Karpas-422 (cell line): Measurements from ENCODE around the gene DESI2. TPM values are rescaled to one million over a fixed set of nuclear protein-coding genes. Genes with fewer than 3 reads are reported as not detected.

ENCODE experiments used
- DNase-seq: peaks from one replicate; pipeline ENCODE4 v3.0.0-alpha.2; 2015
- H2AFZ ChIP-seq: fragments of 200-600 bp; sonication (generic); 2 replicates; pipeline ENCODE4 v1.6.1; 2014; ENCODE audit warnings: antibody characterized with exemption, low read length, mixed read lengths
- H3K27ac ChIP-seq: fragments of 200-600 bp; sonication (generic); 2 replicates; pipeline ENCODE4 v1.5.1; 2014; ENCODE audit warnings: mild to moderate bottlenecking, low read length, moderate library complexity
- H3K27me3 ChIP-seq: fragments of 200-600 bp; sonication (generic); 2 replicates; pipeline ENCODE4 v1.6.1; 2014; ENCODE audit warnings: low read length, mixed read lengths
- H3K36me3 ChIP-seq: fragments of 200-600 bp; sonication (generic); 2 replicates; pipeline ENCODE4 v1.6.1; 2014; ENCODE audit warnings: low read length, mixed read lengths; ENCODE audit not compliant: insufficient read depth
- H3K4me1 ChIP-seq: fragments of 200-600 bp; sonication (generic); 2 replicates; pipeline ENCODE4 v1.6.1; 2014; ENCODE audit warnings: mild to moderate bottlenecking, low read length, mixed read lengths
- H3K4me2 ChIP-seq: fragments of 200-600 bp; sonication (generic); 2 replicates; pipeline ENCODE4 v1.6.1; 2014; ENCODE audit warnings: low read length, low read depth, mild to moderate bottlenecking; ENCODE audit not compliant: poor library complexity, severe bottlenecking
- H3K4me3 ChIP-seq: fragments of 200-600 bp; sonication (generic); 2 replicates; pipeline ENCODE4 v1.5.1; 2014; ENCODE audit warnings: mild to moderate bottlenecking, antibody characterized with exemption, low read length, mixed read lengths
- H3K79me2 ChIP-seq: fragments of 200-600 bp; sonication (generic); 2 replicates; pipeline ENCODE4 v1.6.1; 2014; ENCODE audit warnings: mild to moderate bottlenecking, low read length, mixed read lengths
- H3K9ac ChIP-seq: fragments of 200-600 bp; sonication (generic); 2 replicates; pipeline ENCODE4 v1.6.0; 2014; ENCODE audit warnings: low read length
- H3K9me2 ChIP-seq: fragments of 200-600 bp; sonication (generic), shearing (Covaris generic); replicated peaks from 2 replicates; pipeline ENCODE4 v1.6.0; 2014; ENCODE audit warnings: mild to moderate bottlenecking, low read length, moderate library complexity; ENCODE audit not compliant: insufficient read depth
- H3K9me3 ChIP-seq: fragments of 300-700, 200-600 bp; sonication (generic); 2 replicates; pipeline ENCODE4 v1.6.1; 2014; ENCODE audit warnings: low read length, mixed read lengths
- H4K20me1 ChIP-seq: fragments of 200-600 bp; sonication (generic); 2 replicates; pipeline ENCODE4 v1.6.1; 2014; ENCODE audit warnings: mild to moderate bottlenecking, antibody characterized with exemption, low read length, low read depth; ENCODE audit not compliant: insufficient read depth
- total RNA-seq: library from RNA; depleted of rRNA; stranded (reverse); fragments of >200 nt; shearing (Covaris generic); gene quantifications from 2 replicates; pipeline ENCODE4 v1.2.3, GENCODE V29; 2014; ENCODE audit warnings: low replicate concordance

Gene DESI2
- total RNA-seq, 1 experiment from 2014 or later, result 62.6 TPM

DNA sequence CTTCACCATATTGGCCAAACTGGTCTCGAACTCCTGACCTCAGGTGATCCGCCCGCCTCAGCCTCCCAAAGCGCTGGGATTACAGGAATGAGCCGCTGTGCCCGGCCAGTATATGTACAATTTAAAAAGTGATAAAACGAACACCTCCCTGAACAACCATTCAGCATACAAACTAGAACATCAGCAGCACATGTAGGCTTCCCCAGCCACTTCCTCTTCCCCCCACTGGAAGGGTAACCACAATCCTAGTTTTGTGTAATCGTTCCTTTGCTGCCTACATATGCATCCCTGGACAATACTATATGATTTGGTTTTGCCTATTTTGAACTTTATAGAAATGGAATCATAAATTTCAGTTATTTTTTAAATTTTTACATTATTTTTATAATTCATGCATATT lies 60.4 kb downstream of the DESI2 start:
- no peaks in the 10 kb centered on the region for H3K27me3 ChIP-seq
- no peak overlapping the region for H3K27ac ChIP-seq
- H3K36me3 ChIP-seq, result no peaks in the 10 kb centered on the region
- no peak overlapping the region for H3K4me3 ChIP-seq
- no peak overlapping the region for H3K9ac ChIP-seq
- DNase-seq, result no peak
- no peaks in the 10 kb centered on the region for H3K79me2 ChIP-seq
- H4K20me1 ChIP-seq, result no peaks in the 10 kb centered on the region
- H2AFZ ChIP-seq, result no peak overlapping the region
- H3K9me3 ChIP-seq, result no peaks in the 10 kb centered on the region
- no peak overlapping the region for H3K4me2 ChIP-seq
- H3K9me2 ChIP-seq, result no peaks in the 10 kb centered on the region
- H3K4me1 ChIP-seq, result peaks cover 13% of the 10 kb centered on the region

DNA sequence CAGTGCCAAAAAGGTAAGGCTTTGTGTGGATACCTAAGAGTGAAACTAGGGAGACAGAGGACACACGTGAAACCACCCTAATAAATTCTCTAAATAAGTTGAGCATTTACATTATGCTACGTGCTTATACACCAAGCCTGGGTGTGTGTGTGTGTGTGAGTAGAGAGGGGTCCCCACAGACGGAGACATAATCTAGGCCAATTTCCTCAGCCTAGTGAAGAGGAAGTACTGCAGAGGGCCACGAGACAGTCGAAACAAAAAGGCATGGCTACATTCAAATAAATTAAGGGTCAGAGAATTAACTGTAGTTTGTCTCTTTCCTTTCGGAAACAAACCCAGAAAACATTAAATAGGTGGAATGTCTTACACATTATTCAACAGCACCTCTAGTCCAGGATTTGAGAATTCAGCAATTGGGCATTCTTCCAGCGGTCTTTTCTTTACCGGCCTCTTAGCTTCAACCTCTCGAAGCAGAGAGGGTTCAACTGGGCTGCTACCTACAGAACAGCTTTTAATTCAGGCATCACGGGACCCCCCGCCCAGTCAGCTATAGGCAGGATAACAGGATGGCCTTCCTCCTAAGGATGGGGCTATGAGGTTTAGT lies 75.0 kb downstream of the DESI2 start:
- Histone ChIP-seq H3K79me2 (no peaks in the 10 kb centered on the region), H3K4me1 (peaks cover 12% of the 10 kb centered on the region), H4K20me1 (no peaks in the 10 kb centered on the region), H3K4me3 (no peak overlapping the region), H3K9me3 (no peaks in the 10 kb centered on the region), H2AFZ (peak overlapping the region; percentile 5; the same call in 1 of the 2 replicates), H3K9ac (no peak overlapping the region), H3K27me3 (no peaks in the 10 kb centered on the region), H3K27ac (no peak overlapping the region), H3K4me2 (no peak overlapping the region), H3K36me3 (no peaks in the 10 kb centered on the region), H3K9me2 (no peaks in the 10 kb centered on the region)
- DNase-seq, result no peak

DNA sequence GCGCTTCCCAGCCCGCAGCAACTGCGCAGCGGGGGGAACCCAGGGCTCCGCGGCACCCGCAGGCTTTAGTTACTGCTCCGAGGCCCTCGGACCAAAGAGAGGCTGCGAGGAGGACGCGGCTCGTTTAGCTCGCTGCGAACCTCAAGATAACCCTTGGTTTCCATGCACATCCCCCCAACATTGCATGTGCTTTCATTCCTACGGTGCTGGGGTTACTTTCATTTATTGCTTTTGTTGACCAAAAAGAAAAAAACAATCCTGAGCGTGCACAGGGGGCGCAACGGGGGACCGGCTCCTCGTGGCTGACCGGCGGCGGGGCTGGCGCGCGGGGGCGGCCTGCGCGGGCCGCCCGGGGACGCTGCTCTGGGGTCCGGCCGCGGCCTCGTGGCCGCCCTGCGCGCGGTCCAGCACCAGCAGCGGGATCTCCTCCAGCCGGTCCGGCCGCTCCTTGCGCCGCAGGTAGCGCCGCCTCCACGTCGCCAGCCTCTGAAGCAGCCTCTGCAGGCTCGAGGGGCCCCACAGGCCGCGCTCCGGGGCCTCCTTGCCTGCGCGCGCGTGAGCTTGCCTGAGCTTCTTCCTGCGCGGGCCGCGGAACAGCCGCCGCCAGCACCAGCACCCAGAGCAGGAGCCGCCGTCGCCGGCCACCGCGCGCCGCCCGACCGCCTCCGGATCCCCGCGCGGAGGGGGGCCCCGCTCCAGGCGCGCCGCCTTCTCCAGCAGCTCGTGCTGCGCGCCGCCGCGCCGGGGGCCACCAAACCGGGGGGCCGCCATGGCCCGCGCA lies 77.4 kb downstream of the DESI2 start:
- H4K20me1 ChIP-seq, result no peaks in the 10 kb centered on the region
- no peaks in the 10 kb centered on the region for H3K9me3 ChIP-seq
- H2AFZ ChIP-seq, result peak overlapping the region; percentile 99
- H3K4me1 ChIP-seq, result peaks cover 13% of the 10 kb centered on the region
- no peaks in the 10 kb centered on the region for H3K27me3 ChIP-seq
- H3K27ac ChIP-seq, result no peak overlapping the region
- peak overlapping the region; percentile 62 for H3K4me3 ChIP-seq
- peak; percentile 64 for DNase-seq
- peak overlapping the region; percentile 84 for H3K4me2 ChIP-seq
- no peaks in the 10 kb centered on the region for H3K9me2 ChIP-seq
- H3K9ac ChIP-seq, result peak overlapping the region; percentile 65
- no peaks in the 10 kb centered on the region for H3K36me3 ChIP-seq
- H3K79me2 ChIP-seq, result no peaks in the 10 kb centered on the region

DNA sequence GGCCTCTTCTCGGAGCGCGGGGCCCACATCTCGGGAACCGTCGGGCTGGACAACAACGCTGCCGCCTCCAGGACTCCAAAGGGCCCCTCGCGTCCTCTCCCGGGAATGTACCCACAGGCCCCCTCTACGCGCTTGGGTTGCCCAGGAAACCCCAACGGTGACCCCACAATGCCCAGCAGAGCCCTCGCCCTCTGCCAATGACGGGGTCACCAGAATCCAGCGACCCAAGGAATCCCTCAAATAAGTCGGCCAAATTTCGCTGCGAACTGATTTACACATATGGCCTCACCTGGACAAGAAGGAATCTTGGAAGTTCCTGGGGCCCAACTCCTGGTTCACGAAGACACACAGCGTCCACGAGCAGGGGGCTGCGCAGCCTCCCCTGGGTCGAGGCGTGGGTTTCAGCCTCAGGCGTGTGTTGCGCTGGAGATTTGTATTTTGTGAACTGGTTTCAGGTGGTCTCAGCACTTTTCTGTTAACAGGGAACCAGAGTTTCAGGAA lies 78.1 kb downstream of the DESI2 start:
- Histone ChIP-seq H3K27me3 (no peaks in the 10 kb centered on the region), H2AFZ (no peak overlapping the region), H3K4me1 (peaks cover 17% of the 10 kb centered on the region), H3K9me2 (no peaks in the 10 kb centered on the region), H3K4me2 (peak overlapping the region; percentile 84), H3K9me3 (no peaks in the 10 kb centered on the region), H3K4me3 (no peak overlapping the region; the same call in 1 of the 2 replicates), H3K79me2 (no peaks in the 10 kb centered on the region), H3K27ac (no peak overlapping the region), H3K36me3 (no peaks in the 10 kb centered on the region), H4K20me1 (no peaks in the 10 kb centered on the region), H3K9ac (peak overlapping the region; percentile 65; the same call in 1 of the 2 replicates)
- DNase-seq, result no peak

DNA sequence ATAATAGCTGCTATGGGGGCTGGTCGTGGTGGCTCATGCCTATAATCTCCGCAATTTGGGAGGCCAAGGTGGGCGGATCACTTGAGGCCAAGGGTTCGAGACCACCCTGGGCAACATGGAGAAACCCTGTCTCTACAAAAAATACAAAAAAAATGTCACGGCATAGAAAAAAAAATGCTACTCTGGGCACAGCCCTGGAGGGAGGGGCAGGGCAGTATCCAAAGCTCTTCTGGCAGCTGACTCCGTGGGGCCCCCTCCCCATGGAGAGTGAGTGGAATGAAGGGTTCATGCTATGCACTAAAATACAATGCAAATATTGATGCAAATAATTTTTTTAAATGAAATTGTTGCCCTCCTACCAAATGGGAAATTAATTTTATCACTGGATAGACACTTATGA lies 78.7 kb downstream of the DESI2 start:
- Histone ChIP-seq H3K4me1 (peaks cover 17% of the 10 kb centered on the region), H3K4me3 (no peak overlapping the region), H2AFZ (no peak overlapping the region), H3K79me2 (no peaks in the 10 kb centered on the region), H3K36me3 (no peaks in the 10 kb centered on the region), H3K4me2 (no peak overlapping the region), H3K9me3 (no peaks in the 10 kb centered on the region), H3K27ac (no peak overlapping the region), H4K20me1 (no peaks in the 10 kb centered on the region), H3K27me3 (no peaks in the 10 kb centered on the region), H3K9ac (no peak overlapping the region), H3K9me2 (no peaks in the 10 kb centered on the region)
- no peak for DNase-seq

DNA sequence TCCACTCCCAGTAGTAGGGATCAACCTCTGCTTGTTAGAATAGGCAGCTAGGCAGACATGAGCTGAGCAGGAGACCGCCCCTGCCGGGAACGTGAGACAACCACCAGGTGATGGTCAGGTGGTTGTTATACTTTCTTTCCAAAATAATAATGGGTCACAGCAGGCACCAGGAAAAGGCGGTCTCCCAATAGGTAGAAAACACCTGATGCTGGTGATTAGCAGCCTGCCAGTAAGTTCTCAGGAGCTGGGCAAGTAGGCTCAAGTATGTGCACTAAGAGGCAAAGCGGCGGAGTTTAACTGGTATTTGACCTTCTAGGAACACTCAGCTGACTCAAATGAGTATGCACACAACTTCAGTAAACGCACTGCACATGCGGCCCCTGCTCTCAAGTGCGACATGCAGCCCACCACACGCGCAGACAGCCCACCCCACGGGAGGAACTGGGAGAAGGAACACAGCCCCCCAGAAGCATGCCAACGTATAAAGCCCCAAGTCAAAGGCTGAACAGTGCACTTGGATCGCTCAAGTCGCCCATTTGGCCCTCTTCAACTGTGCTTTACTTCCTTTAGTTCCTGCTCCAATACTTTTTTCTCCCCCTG lies 80.0 kb downstream of the DESI2 start:
- H3K36me3 ChIP-seq, result no peaks in the 10 kb centered on the region
- H3K9me3 ChIP-seq, result no peaks in the 10 kb centered on the region
- no peak overlapping the region for H3K4me3 ChIP-seq
- H3K4me2 ChIP-seq, result no peak overlapping the region
- no peak overlapping the region for H3K9ac ChIP-seq
- no peaks in the 10 kb centered on the region for H3K27me3 ChIP-seq
- no peaks in the 10 kb centered on the region for H3K9me2 ChIP-seq
- no peaks in the 10 kb centered on the region for H3K79me2 ChIP-seq
- no peak overlapping the region for H2AFZ ChIP-seq
- no peak overlapping the region for H3K27ac ChIP-seq
- peaks cover 17% of the 10 kb centered on the region for H3K4me1 ChIP-seq
- H4K20me1 ChIP-seq, result no peaks in the 10 kb centered on the region
- no peak for DNase-seq

DNA sequence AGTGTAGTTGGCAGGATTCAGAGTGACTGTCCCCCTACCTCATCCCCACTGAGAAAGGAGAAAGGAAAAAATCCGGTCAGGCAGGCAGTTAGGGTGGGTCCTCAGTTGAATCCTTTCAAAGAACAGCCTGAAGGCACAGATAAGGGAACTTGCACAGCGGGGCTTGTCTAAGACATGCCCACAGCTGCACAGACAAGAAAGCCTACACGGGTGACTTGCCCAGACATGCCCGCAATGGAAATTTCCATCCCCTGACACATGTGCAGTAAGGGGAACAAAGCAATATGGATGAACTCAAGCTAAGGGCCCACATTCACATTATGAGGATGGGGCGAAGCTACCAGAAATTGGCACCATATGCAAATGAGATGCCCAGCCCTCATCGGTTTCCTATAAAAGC lies 82.5 kb downstream of the DESI2 start:
- peak; percentile 48 for DNase-seq
- H3K4me3 ChIP-seq, result no peak overlapping the region

DNA sequence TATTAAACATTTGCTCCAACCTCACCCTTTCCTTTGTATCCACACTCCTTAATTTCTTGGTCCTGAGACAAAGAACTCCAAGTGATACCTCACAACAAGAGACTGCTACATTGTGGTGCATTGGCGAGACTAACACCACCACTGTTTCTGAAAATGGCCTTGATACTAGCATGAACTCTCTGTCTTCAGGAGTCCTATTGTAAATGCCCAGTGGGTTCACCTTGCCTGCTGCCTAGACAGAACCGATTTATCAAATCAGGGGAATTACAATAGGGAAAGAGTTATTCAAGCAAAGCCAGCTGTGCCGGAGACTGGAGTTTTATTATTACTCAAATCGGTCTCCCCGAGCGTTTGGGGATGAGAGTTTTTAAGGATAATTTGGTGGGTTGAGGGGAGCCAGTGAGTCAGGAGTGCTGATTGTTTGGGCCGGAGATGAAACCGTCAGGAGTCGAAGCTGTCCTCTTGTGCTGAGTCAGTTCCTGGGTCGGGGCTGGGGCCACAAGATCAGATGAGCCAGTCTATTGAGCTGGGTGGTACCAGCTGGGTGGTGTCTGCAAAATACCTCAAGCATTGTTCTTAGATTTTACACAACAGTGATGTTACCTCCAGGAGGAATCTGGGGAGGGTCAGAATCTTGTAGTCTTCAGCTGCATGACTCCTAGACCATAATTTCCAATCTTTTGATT lies 83.1 kb downstream of the DESI2 start:
- no peak overlapping the region for H2AFZ ChIP-seq

More for the DNA sequence above, 82.5 kb downstream of the DESI2 start:
- H3K27ac ChIP-seq, result no peak overlapping the region
- no peaks in the 10 kb centered on the region for H3K79me2 ChIP-seq
- no peak overlapping the region for H3K9ac ChIP-seq
- no peaks in the 10 kb centered on the region for H3K9me2 ChIP-seq
- H3K9me3 ChIP-seq, result no peaks in the 10 kb centered on the region
- H3K4me2 ChIP-seq, result no peak overlapping the region
- H3K36me3 ChIP-seq, result no peaks in the 10 kb centered on the region
- no peaks in the 10 kb centered on the region for H4K20me1 ChIP-seq
- H2AFZ ChIP-seq, result no peak overlapping the region
- H3K4me1 ChIP-seq, result peaks cover 9% of the 10 kb centered on the region
- H3K27me3 ChIP-seq, result no peaks in the 10 kb centered on the region

More for the DNA sequence above, 83.1 kb downstream of the DESI2 start:
- H3K4me3 ChIP-seq, result no peak overlapping the region
- no peaks in the 10 kb centered on the region for H3K36me3 ChIP-seq
- no peak overlapping the region for H3K9ac ChIP-seq
- no peaks in the 10 kb centered on the region for H3K27me3 ChIP-seq
- H4K20me1 ChIP-seq, result no peaks in the 10 kb centered on the region
- no peaks in the 10 kb centered on the region for H3K9me2 ChIP-seq
- no peak for DNase-seq
- peaks cover 5% of the 10 kb centered on the region; the same call in 1 of the 2 replicates for H3K4me1 ChIP-seq
- H3K4me2 ChIP-seq, result no peak overlapping the region
- no peaks in the 10 kb centered on the region for H3K9me3 ChIP-seq
- H3K27ac ChIP-seq, result no peak overlapping the region
- no peaks in the 10 kb centered on the region for H3K79me2 ChIP-seq
